IPS DF 4.7 (cell line): ENCODE results near the gene HSFX3.
"Not testable (repeated sequence)": the region's sequence is repeated elsewhere in the genome, so short reads cannot be mapped to it uniquely, and the experiment has no call there.

Experiments
- DNase-seq: peaks from one replicate; pipeline ENCODE4 v3.0.0-alpha.2; 2013; ENCODE audit warnings: low spot score; ENCODE audit errors: extremely low read depth

The HSFX3 gene

GRCh38 chrX:149545545-149546543 lies 3.9 kb downstream of the HSFX3 start:
- DNase-seq = not testable (repeated sequence)

GRCh38 chrX:149541521-149542047 lies 8.1 kb downstream of the HSFX3 start:
- no peak for DNase-seq

GRCh38 chrX:149540621-149541520 lies 8.9 kb downstream of the HSFX3 start, which contains the start of gene EOLA1:
EOLA1 (plus strand) TSS chrX:149541012; CDS start chrX:149545631, 4,619 bp downstream.
- no peak for DNase-seq

DNA sequence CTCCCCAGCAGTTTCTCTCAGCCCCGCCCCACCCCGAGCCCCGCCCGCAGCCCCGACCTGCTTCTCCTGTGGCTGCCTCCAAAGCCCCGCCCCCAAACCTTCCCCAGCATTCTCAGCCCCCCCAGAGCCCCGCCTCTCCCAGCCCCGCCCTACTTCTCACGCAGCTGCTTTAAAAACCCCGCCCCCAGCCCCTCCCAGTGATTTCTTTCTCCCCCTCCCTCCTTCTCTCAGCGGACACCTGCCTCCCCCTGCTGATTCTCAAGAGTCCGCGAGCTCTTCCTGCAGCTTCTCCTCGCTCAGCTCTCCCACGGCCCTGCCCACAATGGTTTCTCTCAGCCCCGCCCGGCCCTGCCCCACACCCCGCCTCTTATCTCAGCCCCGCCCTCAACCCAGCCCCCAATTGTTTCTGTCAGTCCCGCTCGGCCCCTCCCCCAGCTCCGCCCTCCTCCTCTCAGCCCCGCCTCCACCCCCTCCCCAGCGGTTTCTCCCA lies 9.5 kb downstream of the HSFX3 start:
- DNase-seq = no peak

DNA sequence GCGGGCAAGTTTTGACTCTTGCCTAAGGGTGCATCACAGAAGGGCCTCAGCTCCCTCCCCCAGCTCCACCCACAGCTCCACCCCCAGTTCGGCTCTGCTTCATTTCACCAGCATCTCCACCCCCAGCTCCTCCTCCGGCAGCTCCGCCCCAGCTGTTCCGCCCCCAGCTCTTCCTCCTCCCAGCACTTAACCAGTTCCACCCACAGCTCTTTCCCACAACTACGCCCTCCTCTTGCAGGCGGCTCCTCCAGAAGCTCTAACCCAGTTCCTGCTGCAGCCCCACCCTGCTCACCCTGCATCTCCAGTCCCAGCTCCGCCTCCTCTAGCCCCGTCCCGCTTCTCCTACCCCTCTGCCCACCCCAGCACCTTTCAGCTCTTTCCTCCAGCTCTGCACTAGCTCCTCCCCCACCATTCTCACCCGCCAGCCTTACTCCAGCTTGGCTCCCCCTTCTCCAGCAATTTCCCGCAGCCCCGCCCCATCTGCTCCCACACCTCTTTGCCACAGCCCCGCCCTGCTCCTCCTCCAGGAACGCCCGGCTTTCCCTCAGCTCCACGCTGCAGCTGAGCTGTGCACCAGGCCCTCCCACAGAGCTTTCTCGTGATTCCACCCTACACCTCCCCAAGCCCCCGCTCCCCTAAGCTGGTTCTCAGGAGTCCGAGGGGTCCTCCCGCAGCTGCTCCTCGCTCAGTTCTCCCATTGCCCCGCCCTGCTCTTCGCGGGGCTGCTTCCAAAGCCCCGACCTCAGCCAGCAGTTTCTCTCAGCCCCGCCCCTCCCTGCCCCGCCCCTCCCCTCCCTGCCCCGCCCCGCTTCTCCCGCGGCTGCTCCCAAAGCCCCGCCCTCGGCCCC lies 10.2 kb downstream of the HSFX3 start:
- DNase-seq = no peak

- not testable (repeated sequence) for DNase-seq
These were observed 12.2 kb downstream of the HSFX3 start for GRCh38 chrX:149537474-149537873.

GRCh38 chrX:149534926-149535602 lies 14.7 kb downstream of the HSFX3 start:
- not testable (repeated sequence) for DNase-seq

DNA sequence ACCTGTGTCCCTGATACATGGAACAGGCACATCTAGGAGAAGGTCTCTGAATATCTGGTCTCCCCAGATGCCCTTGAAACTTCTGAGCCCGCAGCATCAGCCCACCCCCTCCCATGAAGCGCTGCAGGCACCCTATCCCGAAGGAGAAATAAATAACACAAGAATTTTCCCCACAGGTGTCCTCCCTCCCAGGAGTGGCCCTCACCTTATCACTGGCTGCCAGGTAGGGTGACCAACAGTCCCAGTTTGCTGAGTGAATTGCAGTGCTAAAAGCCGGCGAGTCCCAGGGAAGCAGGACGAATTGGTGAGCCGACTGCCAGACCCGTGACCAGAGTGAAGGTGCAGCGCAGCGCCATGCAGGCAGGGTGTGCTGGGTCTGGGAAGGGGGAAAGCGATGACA lies 15.7 kb downstream of the HSFX3 start:
- not testable (repeated sequence) for DNase-seq

- not testable (repeated sequence) for DNase-seq
These were observed 16.9 kb downstream of the HSFX3 start for GRCh38 chrX:149532868-149533267.

GRCh38 chrX:149531599-149531998 lies 18.1 kb downstream of the HSFX3 start:
- DNase-seq = no peak

DNA sequence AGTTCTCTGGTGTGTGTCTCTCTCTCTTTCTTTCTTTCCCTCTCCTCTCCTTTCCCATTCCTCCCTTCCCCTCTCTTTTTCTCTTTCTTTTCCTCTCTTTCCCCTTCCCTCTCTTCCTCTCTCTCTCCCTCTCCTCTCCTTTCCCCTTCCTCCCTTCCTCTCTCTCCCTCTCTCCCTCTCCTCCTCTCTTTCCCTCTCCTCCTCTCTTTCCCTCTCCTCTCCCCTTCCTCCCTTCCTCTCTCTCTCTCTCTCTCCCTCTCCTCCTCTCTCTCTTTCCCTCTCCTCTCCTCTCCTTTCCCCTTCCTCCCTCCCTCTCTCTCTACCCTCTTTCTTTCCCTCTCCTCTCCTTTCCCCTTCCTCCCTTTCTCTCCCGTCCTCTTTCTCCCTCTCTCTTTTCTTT lies 21.3 kb downstream of the HSFX3 start:
- DNase-seq = no peak

DNA sequence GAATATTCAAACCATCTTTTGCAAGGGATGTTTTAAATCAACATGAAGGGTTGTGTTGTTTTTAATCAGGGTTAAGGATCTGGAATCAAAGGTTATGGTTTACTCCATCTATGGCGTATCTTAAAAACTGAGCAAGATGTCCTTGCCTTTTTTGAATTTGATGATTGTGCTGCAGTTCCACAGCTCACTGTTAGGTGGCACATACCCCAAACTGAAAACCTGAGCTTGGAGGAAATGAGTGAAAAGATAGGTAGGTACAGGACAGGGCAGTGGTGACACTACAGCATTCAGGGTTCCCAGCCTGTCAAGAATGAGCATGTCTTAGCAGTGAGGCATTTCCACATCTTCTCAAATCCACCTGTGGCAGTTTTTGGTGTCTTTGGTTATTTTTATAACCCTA lies 22.0 kb downstream of the HSFX3 start:
- DNase-seq = no peak

DNA sequence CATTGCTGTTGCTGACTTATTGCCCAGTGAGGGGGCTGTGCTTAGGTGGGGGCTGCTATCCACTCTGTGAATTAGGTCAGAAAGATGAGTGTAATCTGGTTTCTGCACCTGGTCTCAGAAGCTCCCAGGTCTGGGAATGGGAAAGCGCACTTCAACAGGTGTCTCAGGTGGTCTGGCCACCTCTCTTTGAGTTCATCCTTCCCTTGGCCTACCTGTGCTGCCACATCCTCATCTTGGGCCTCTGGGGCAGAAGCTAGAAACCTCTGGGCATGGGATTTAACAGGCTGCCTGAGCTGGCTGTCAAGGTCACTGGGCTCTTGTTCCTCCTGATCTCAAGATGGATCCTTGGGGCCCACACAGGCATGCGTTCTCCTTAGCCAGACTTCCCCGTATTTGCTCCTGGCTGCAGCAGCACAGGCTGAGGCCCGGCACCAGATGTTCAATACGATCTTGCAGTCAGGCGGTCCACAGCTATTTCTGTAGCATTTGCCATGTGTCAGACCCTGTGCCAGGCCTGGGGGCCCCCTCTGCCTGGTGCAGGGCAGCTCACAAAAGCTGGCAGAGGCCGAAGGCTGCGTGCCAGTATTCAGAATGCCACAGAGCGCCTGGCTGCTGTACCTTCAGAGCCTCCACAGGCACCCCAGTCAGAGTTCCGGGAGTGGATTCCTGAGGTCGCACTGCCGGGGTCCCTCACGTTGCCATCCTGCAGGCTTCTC lies 23.2 kb downstream of the HSFX3 start:
- DNase-seq = not testable (repeated sequence)

GRCh38 chrX:149525903-149526302 lies 23.8 kb downstream of the HSFX3 start:
- not testable (repeated sequence) for DNase-seq

DNA sequence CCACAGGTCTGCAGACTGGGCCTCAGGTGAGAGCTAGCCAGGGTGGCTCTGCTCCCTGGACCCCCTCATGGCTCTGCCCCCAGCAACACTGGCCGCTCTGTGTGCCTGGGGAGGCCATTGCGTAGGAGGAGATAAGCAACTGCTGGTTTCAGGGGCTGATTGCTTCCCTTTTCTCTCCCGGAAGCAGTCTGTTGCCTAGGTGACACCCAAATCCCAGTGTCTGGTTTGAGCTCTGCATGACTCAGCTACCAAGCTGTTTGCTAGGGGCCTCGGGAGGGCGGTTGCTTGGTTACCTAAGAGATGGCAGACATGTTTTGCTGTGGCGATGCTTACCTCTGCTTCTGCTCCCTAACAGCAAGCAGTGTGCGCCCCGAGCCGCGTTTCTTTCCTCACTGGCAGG lies 24.3 kb downstream of the HSFX3 start:
- not testable (repeated sequence) for DNase-seq

- no peak for DNase-seq
These were observed 26.8 kb downstream of the HSFX3 start for GRCh38 chrX:149522916-149523315.

- DNase-seq = no peak
These were observed 28.3 kb downstream of the HSFX3 start for GRCh38 chrX:149521438-149521837.

DNA sequence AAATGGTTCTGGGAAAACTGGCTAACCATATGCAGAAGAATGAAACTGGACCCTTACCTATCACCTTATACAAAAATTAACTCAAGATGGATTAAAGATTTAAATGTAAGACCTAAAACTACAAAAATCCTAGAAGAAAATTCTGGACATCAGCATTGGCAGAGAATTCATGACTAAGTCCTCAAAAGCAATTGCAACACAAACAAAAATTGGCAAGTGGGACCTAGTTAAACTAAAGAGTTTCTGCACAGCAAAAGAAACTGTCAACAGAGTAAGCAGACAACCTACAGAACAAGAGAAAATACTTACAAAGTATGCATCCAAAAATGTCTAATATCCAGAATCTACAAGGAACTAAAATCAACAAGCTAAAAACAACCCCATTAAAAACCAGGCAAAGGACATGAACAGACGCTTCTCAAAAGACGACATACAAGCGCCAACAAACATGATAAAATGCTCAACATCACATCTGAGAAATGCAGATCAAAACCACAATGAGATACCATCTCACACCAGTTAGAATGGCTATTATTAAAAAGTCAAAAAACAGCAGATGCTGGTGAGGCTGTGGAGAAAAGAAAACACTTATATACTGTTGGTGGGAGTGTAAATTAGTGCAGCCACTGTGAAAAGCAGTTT lies 29.0 kb downstream of the HSFX3 start:
- DNase-seq = not testable (repeated sequence)

DNA sequence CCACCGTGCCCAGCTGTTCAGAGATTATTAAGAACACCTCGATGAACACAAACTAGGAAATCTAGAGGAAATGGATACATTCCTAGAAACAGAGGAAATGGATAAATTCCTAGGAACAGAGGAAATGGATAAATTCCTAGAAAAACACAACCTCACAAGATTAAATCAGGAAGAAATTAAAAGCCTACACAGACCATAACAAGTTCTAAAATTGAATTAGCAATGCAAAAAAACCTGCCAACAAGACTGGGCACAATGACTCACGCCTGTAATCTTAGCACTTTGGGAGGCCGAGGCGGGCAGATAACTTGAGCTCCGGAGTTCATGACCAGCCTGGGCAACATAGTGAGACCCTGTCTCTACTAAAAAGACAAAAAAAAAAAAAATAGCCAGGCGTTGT lies 31.5 kb downstream of the HSFX3 start:
- no peak for DNase-seq
